ENCODE data around the gene RPTOR.
A peak's percentile ranks its signal among the peaks of the same experiment; 100 is the strongest.

The RPTOR gene

DNA sequence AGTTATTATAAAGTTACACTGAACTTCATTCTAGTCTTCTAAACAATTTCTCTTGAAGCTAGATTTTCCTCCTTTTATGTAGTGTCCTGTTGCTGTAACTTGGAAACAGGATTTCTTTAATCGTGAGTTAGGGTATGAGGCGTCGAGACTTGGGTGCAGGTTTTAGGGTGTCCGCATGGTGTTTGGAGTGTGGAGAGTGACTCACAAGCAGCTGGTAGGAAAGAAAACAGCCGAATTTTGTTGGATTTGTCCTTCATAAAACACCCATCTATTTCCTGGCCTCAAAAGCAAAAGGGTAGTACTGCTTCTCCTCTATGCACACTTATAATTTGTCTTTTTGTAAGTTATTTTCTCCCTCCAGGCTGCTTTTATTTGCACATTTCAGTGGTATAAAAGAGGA lies 1.6 kb downstream of the RPTOR start:
- TF ChIP-seq, protein P1, sequence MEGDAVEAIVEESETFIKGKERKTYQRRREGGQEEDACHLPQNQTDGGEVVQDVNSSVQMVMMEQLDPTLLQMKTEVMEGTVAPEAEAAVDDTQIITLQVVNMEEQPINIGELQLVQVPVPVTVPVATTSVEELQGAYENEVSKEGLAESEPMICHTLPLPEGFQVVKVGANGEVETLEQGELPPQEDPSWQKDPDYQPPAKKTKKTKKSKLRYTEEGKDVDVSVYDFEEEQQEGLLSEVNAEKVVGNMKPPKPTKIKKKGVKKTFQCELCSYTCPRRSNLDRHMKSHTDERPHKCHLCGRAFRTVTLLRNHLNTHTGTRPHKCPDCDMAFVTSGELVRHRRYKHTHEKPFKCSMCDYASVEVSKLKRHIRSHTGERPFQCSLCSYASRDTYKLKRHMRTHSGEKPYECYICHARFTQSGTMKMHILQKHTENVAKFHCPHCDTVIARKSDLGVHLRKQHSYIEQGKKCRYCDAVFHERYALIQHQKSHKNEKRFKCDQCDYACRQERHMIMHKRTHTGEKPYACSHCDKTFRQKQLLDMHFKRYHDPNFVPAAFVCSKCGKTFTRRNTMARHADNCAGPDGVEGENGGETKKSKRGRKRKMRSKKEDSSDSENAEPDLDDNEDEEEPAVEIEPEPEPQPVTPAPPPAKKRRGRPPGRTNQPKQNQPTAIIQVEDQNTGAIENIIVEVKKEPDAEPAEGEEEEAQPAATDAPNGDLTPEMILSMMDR (IDR thresholded peaks at IDR 0.05; ENCODE audit: control insufficient read depth, extremely low read depth, insufficient read depth): no peak
- peak overlapping the region; percentile 98 for H3K4me3 ChIP-seq (ENCODE audit: low read depth, low read length)
- no peak for DNase-seq (ENCODE audit: low read depth)

GRCh38 chr17:80552523-80552922 lies 7.9 kb downstream of the RPTOR start:
- no peak overlapping the region for H3K4me3 ChIP-seq (ENCODE audit: low read depth, low read length)
- DNase-seq (ENCODE audit: low read depth): no peak
- TF ChIP-seq, protein P1 (IDR thresholded peaks at IDR 0.05; ENCODE audit: control insufficient read depth, extremely low read depth, insufficient read depth): no peak

GRCh38 chr17:80555266-80555665 lies 10.6 kb downstream of the RPTOR start:
- no peak for DNase-seq (ENCODE audit: low read depth)
- TF ChIP-seq, protein P1 (IDR thresholded peaks at IDR 0.05; ENCODE audit: control insufficient read depth, extremely low read depth, insufficient read depth): no peak
- H3K4me3 ChIP-seq (ENCODE audit: low read depth, low read length): no peak overlapping the region

DNA sequence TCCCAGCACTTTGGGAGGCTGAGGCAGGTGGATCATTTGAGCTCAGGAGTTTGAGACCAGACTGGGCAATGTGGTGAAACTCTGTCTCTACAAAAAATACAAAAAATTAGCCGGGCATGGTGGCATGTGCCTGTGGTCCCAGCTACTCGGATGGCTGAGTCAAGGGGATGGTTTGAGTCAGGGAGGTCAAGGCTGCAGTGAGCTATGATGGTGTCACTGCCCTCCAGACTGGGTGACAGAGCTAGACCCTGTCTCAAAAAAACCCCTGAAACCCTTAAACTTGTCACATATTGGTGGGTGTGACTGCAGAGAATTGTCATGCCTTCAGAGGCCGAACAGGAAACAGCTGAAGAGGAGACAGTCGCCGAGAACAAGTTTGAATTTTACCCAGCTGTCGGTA lies 13.4 kb downstream of the RPTOR start:
- TF ChIP-seq, protein P1 (IDR thresholded peaks at IDR 0.05; ENCODE audit: control insufficient read depth, extremely low read depth, insufficient read depth): no peak
- no peak overlapping the region for H3K4me3 ChIP-seq (ENCODE audit: low read depth, low read length)
- no peak for DNase-seq (ENCODE audit: low read depth)

GRCh38 chr17:80559825-80560251 lies 15.2 kb downstream of the RPTOR start:
- DNase-seq (ENCODE audit: low read depth): no peak
- TF ChIP-seq, protein P1 (IDR thresholded peaks at IDR 0.05; ENCODE audit: control insufficient read depth, extremely low read depth, insufficient read depth): no peak

DNA sequence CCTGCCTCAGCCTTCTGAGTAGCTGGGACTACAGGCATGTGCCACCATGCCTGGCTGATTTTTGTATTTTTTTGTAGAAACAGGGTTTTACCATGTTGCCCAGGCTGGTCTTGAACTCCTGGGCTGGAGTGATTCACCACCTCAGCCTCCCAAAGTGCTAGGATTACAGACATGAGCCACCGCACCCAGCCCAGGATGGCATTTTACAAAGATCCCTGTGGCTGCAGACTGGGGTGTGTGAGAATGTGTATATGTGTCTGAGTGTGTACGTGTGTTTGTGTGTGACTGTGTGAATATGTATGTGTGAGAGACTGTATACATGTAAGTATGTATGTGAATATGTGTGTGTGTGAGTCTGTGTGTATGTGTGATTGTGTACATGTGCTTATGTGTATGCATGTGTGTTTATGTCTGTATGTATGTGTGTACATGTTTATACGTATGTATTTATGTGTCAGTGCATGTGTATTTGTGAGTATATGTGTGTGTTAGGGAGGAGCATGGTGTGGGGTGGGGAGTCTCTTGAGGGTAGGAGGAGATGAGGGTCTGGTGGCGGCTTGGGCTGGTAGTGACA lies 17.0 kb downstream of the RPTOR start:
- H3K4me3 ChIP-seq (ENCODE audit: low read depth, low read length): no peak overlapping the region
- DNase-seq (ENCODE audit: low read depth): no peak
- TF ChIP-seq, protein P1 (IDR thresholded peaks at IDR 0.05; ENCODE audit: control insufficient read depth, extremely low read depth, insufficient read depth): no peak

More at GRCh38 chr17:80559825-80560251, 15.2 kb downstream of the RPTOR start:
- H3K4me3 ChIP-seq (ENCODE audit: low read depth, low read length): no peak overlapping the region

- TF ChIP-seq, protein P1 (IDR thresholded peaks at IDR 0.05; ENCODE audit: control insufficient read depth, extremely low read depth, insufficient read depth): no peak
- DNase-seq (ENCODE audit: low read depth): no peak
- H3K4me3 ChIP-seq (ENCODE audit: low read depth, low read length): no peak overlapping the region
Observed at GRCh38 chr17:80564545-80564944, 19.9 kb downstream of the RPTOR start.

Data from LNCaP clone FGC (cell line).